BLaER1 treated with 17β-estradiol and CSF1 and Interleukin-3, amounts not matched to agents 10 nM and 100 nM (cell line): ENCODE results near the gene ABHD16B.

Source experiments
- H3K27ac ChIP-seq, 11 experiments: shearing (Covaris generic); formaldehyde crosslinking; 2 replicates each; pipeline ENCODE4 v1.8.1; 2022
- H3K27me3 ChIP-seq, 11 experiments: shearing (Covaris generic); formaldehyde crosslinking; 2 replicates each; pipeline ENCODE4 v1.8.1; 2022
- H3K36me3 ChIP-seq, 11 experiments: shearing (Covaris generic); formaldehyde crosslinking; 2 replicates each; pipeline ENCODE4 v1.8.1; 2022
- H3K4me1 ChIP-seq, 10 experiments: shearing (Covaris generic); formaldehyde crosslinking; 2 replicates each; pipeline ENCODE4 v1.8.1; 2022
- H3K4me2 ChIP-seq, 11 experiments: shearing (Covaris generic); formaldehyde crosslinking; 2 replicates each; pipeline ENCODE4 v1.8.1; 2022
- H3K4me3 ChIP-seq, 10 experiments: shearing (Covaris generic); formaldehyde crosslinking; 2 replicates each; pipeline ENCODE4 v1.8.1; 2022
- H3K9ac ChIP-seq, 11 experiments: shearing (Covaris generic); formaldehyde crosslinking; 2 replicates each; pipeline ENCODE4 v1.8.1; 2022
- H3K9me3 ChIP-seq, 11 experiments: shearing (Covaris generic); formaldehyde crosslinking; replicated peaks in 1 of 11; 2 replicates each; pipeline ENCODE4 v1.8.1; 2022
- H4K20me1 ChIP-seq, 11 experiments: shearing (Covaris generic); formaldehyde crosslinking; 2 replicates each; pipeline ENCODE4 v1.8.1; 2022
- Cebpa-rat ChIP-seq, 11 experiments: shearing (Covaris generic); IDR thresholded peaks; 2 replicates each; pipeline ENCODE4 v1.8.1; 2022

The ABHD16B gene

DNA sequence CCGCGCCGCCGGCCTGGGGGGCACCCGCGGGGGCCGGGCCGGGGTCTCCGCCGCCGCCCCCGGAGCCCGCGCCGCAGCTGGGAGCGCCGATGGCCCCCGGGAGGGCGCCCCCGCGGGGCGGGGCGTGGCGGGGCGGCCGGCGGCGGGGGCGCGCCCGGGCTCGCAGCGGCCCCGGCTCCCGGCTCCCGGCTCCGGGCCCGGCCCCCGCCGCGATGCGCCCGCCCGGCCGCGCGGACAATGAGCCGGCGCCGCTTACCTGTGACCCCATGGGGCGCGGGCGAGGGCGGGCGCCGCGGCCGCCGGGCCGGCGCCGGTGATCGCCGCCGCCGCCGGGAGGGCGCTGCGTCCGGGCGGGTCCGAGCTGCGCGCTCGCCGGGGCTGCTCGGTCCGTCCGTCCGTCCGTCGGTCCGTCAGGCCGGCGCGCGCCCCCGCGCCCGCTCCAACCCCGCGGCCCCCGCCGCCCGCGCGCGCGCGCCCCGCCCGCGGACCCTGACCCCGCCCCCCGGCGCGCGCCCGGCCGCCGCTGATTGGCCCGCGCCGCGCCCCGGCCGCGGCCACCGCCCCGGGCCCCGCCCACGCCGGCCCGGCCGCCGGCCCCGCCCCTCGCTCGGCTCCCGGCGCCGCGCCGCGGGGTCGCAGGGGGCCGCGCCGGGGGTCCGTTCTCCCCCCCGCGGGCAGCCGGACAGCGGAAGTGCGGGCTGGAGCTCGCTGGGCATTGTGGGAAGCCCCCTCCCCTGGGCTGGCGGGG is 30.3 kb upstream of the ABHD16B start, which contains the start of gene ZBTB46:
Gene ZBTB46 (minus strand): TSS at position 424 of the 748 bp plus-strand sequence. CDS start 40,507 bp downstream, outside the sequence.
- Histone ChIP-seq H3K4me3 (peak within 1 kb of the TSS; percentile 58 to 83 (median 68)), H3K27ac (peak within 1 kb of the TSS in 2 of 11 experiments; percentile 23 to 67; a peak in 3 of 22 replicates), H3K4me1 (peaks cover 42 to 67% (median 53%) of the 10 kb centered on the region in 10 experiments), H4K20me1 (peaks cover 0 to 49% (median 34%) of the 10 kb centered on the region in 11 experiments; a peak in 19 of 22 replicates), H3K9me3 (peaks cover 0 to 7% (median 3%) of the 10 kb centered on the region in 11 experiments; a peak in 8 of 22 replicates), H3K4me2 (peak within 1 kb of the TSS; percentile 91 to 97 (median 95)), H3K9ac (peak within 1 kb of the TSS; percentile 0 to 83 (median 65); a peak in 20 of 22 replicates), H3K27me3 (peaks cover 62 to 86% (median 84%) of the 10 kb centered on the region in 11 experiments), H3K36me3 (no peaks in the 10 kb centered on the region)
- no peak for TF ChIP-seq Cebpa-rat (IDR thresholded peaks at IDR 0.05)

- peaks cover 44 to 69% (median 56%) of the 10 kb centered on the region in 10 experiments for H3K4me1 ChIP-seq
- TF ChIP-seq Cebpa-rat (IDR thresholded peaks at IDR 0.05): no peak
- peaks cover 0 to 7% (median 3%) of the 10 kb centered on the region in 11 experiments; a peak in 8 of 22 replicates for H3K9me3 ChIP-seq
- H3K36me3 ChIP-seq: no peaks in the 10 kb centered on the region
- peak overlapping the region in 1 of 11 experiments; percentile 19; a peak in 2 of 22 replicates for H3K27ac ChIP-seq
- peaks cover 0 to 49% (median 33%) of the 10 kb centered on the region in 11 experiments; a peak in 19 of 22 replicates for H4K20me1 ChIP-seq
- H3K9ac ChIP-seq: peak overlapping the region in 9 of 11 experiments; percentile 35 to 70 (median 49); a peak in 10 of 22 replicates
- peaks cover 57 to 82% (median 79%) of the 10 kb centered on the region in 11 experiments for H3K27me3 ChIP-seq
- peak overlapping the region; percentile 58 to 83 (median 68) for H3K4me3 ChIP-seq
- H3K4me2 ChIP-seq: peak overlapping the region; percentile 91 to 97 (median 95)
These were observed 29.7 kb upstream of the ABHD16B start for GRCh38 chr20:63831646-63831992.

- peak overlapping the region; percentile 91 to 97 (median 95) for H3K4me2 ChIP-seq
- H3K4me3 ChIP-seq: peak overlapping the region; percentile 58 to 83 (median 68)
- H3K9ac ChIP-seq: peak overlapping the region in 3 of 11 experiments; percentile 61 to 70 (median 70); a peak in 3 of 22 replicates
- H3K9me3 ChIP-seq: peaks cover 0 to 2% (median under 1%) of the 10 kb centered on the region in 11 experiments; a peak in 6 of 22 replicates
- peaks cover 56 to 81% (median 78%) of the 10 kb centered on the region in 11 experiments for H3K27me3 ChIP-seq
- no peaks in the 10 kb centered on the region for H3K36me3 ChIP-seq
- no peak for TF ChIP-seq Cebpa-rat (IDR thresholded peaks at IDR 0.05)
- peaks cover 0 to 53% (median 33%) of the 10 kb centered on the region in 11 experiments; a peak in 19 of 22 replicates for H4K20me1 ChIP-seq
- H3K27ac ChIP-seq: no peak overlapping the region
- peaks cover 49 to 69% (median 59%) of the 10 kb centered on the region in 10 experiments for H3K4me1 ChIP-seq
These were observed 29.2 kb upstream of the ABHD16B start for GRCh38 chr20:63831993-63832686.

- H4K20me1 ChIP-seq: peaks cover 0 to 47% (median 27%) of the 10 kb centered on the region in 11 experiments; a peak in 18 of 22 replicates
- no peak overlapping the region for H3K4me3 ChIP-seq
- H3K27me3 ChIP-seq: peaks cover 41 to 69% (median 64%) of the 10 kb centered on the region in 11 experiments
- H3K9me3 ChIP-seq: no peaks in the 10 kb centered on the region
- TF ChIP-seq Cebpa-rat (IDR thresholded peaks at IDR 0.05): no peak
- peaks cover 54 to 70% (median 66%) of the 10 kb centered on the region in 10 experiments for H3K4me1 ChIP-seq
- H3K9ac ChIP-seq: peak overlapping the region in 1 of 11 experiments; percentile 29; a peak in 1 of 22 replicates
- peak overlapping the region; percentile 45 to 75 (median 57); a peak in 21 of 22 replicates for H3K4me2 ChIP-seq
- no peak overlapping the region for H3K27ac ChIP-seq
- no peaks in the 10 kb centered on the region for H3K36me3 ChIP-seq
These were observed 27.4 kb upstream of the ABHD16B start for GRCh38 chr20:63833776-63834490.

DNA sequence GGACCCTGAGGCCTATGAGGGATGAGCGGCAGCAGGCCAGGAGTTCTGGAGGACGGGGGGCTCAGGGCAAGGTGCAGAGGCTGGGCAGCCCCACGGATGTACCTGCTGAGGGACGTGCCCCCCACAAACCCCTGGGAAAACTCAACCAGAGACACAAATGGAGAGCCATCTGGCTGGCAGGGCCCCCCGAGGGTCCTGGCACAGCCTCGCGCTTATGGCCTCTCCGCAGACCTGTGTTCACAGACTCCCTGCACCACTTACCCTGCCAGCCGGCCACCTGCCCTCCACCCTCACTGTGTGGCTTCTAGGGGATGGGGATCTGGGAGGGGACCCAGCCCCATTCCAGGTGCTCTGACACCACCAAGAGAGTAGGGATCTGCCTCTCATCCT is 26.8 kb upstream of the ABHD16B start:
- TF ChIP-seq Cebpa-rat (IDR thresholded peaks at IDR 0.05): no peak
- Histone ChIP-seq H3K27me3 (peaks cover 37 to 63% (median 59%) of the 10 kb centered on the region in 11 experiments), H4K20me1 (peaks cover 0 to 42% (median 22%) of the 10 kb centered on the region in 11 experiments; a peak in 17 of 22 replicates), H3K4me3 (no peak overlapping the region), H3K9me3 (no peaks in the 10 kb centered on the region), H3K36me3 (no peaks in the 10 kb centered on the region), H3K4me2 (peak overlapping the region; percentile 45 to 75 (median 57); a peak in 21 of 22 replicates), H3K9ac (peak overlapping the region in 1 of 11 experiments; percentile 29; a peak in 1 of 22 replicates), H3K4me1 (peaks cover 51 to 70% (median 66%) of the 10 kb centered on the region in 10 experiments), H3K27ac (no peak overlapping the region)

DNA sequence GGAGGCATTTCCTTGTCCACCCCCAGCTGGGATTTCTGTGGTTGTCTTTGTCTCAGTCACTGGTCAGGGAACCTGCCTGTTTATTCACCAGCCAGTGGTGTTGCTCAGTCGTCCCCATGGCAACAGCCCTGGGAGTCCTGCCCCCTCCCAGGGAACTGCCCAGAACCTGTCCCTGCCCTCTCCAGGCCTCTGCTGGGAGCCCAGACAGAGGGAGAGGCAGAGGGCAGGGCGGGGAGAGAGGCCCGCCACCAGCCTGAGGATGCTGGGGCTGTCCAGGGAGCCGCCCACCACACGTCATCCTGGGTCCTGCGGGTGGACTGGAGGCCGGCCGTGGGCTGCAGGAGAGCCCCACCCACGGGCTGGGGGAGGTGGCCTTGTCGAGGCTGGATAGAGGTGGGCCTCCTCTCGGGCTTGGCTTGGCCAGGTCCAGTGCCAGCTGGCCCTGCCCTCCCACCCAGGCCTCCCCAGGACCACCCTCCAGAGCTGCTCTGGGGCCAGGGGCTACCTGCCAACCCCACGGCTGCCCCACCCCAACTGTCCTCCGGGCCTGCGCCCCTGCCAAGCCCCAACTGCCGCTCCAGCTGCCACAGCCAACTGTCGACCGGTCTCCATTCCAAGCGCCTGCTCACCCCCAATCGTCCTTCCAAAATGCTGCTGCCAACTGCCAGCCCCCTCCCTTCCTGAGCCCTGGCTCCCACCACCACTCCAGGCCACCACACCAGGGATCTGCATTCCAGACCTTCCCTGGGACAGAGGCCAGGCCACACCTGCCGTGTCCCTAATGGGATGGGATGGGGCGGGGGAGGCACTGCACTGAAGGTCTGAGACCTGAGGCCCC is 26.1 kb upstream of the ABHD16B start:
- H3K4me2 ChIP-seq: peak overlapping the region; percentile 45 to 75 (median 57); a peak in 20 of 22 replicates
- H3K4me3 ChIP-seq: no peak overlapping the region
- no peak overlapping the region for H3K27ac ChIP-seq
- peaks cover 57 to 70% (median 66%) of the 10 kb centered on the region in 10 experiments for H3K4me1 ChIP-seq
- H4K20me1 ChIP-seq: peaks cover 0 to 35% (median 18%) of the 10 kb centered on the region in 11 experiments; a peak in 15 of 22 replicates
- H3K9me3 ChIP-seq: no peaks in the 10 kb centered on the region
- H3K9ac ChIP-seq: no peak overlapping the region
- peaks cover 32 to 58% (median 51%) of the 10 kb centered on the region in 11 experiments for H3K27me3 ChIP-seq
- no peaks in the 10 kb centered on the region for H3K36me3 ChIP-seq
- no peak for TF ChIP-seq Cebpa-rat (IDR thresholded peaks at IDR 0.05)

GRCh38 chr20:63836458-63837344 is 24.6 kb upstream of the ABHD16B start:
- Histone ChIP-seq H3K4me2 (peak overlapping the region; percentile 52 to 99 (median 79)), H3K9ac (0 out of 22 replicates have a peak overlapping the region, but pooled peaks of 1 of the 11 experiments have one; percentile 6), H3K4me3 (no peak overlapping the region; a peak in 1 of 20 replicates), H3K36me3 (no peaks in the 10 kb centered on the region), H3K27ac (no peak overlapping the region), H3K27me3 (peaks cover 22 to 44% (median 38%) of the 10 kb centered on the region in 11 experiments), H3K9me3 (no peaks in the 10 kb centered on the region), H4K20me1 (peaks cover 0 to 32% (median 13%) of the 10 kb centered on the region in 11 experiments; a peak in 15 of 22 replicates), H3K4me1 (peaks cover 60 to 78% (median 73%) of the 10 kb centered on the region in 10 experiments)
- no peak for TF ChIP-seq Cebpa-rat (IDR thresholded peaks at IDR 0.05)
